ENCODE results near the gene MYO1A.
"Not testable (repeated sequence)": the region's sequence is repeated elsewhere in the genome, so short reads cannot be mapped to it uniquely, and the experiment has no call there.

MYO1A gene

GRCh38 chr12:56991319-56992246 is 58.3 kb downstream of the MYO1A start:
- FAIRE-seq = no peak

DNA sequence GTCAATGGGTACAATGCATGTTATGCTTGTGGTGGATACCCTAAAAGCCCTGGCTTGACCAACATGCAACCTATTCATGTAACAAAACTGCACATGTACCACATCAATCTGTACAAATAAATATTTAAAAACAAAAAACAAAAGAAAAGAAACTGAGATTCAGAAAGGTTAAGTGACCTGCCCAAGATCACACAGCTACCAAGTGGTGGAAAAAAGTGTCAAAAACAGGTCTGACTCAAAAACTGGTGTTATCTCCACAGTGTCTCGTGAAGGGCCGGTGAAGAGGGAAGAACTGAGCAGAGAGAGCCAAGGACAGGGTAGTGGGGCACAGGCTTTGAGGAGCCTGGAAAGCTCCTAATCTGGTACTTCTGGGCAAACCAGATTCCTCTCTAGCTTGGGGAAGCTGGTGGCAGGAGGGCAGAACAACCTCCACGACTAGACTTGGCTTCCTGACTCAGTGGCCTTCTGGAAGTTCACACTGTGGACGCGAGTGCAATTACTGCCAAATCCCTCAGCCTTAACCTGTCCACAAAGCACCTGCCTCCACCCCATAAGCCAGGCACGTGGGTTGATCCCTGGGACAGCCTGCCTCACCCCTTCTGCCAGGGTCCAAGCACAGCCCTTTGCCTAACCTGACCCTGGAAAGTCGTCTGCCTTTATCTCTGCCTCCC is 59.1 kb downstream of the MYO1A start:
- FAIRE-seq = no peak

DNA sequence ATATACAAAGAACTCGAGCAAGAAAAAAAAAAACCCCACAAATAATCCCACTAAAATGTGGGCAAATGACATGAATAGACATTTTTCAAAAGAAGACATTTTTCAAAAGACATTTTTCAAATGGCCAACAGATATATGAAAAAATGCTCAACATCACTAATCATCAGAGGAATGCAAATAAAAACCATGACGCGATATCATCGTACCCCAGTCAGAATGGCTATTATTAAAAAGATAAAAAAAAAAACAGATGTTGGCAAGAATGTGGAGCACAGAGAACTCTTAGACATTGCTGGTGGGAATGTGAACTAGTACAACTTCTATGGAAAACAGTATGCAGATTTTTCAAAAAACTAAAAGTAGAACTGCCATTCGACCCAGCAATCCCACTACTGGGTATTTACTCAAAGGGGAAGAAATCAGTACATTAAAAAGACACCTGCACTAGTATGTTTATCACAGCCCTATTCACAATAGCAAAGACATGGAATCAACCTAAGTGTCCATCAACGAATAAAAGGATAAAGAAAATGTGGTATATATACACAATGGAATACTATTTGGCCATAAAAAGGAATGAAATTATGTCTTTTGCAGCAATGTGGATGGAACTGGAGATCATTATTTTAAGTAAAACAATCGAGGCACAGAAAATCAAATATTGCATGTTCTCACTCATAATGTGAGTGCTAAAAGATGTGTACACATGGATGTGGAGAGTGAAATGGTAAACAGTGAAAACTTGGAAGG is 59.9 kb downstream of the MYO1A start:
- FAIRE-seq = no peak

DNA sequence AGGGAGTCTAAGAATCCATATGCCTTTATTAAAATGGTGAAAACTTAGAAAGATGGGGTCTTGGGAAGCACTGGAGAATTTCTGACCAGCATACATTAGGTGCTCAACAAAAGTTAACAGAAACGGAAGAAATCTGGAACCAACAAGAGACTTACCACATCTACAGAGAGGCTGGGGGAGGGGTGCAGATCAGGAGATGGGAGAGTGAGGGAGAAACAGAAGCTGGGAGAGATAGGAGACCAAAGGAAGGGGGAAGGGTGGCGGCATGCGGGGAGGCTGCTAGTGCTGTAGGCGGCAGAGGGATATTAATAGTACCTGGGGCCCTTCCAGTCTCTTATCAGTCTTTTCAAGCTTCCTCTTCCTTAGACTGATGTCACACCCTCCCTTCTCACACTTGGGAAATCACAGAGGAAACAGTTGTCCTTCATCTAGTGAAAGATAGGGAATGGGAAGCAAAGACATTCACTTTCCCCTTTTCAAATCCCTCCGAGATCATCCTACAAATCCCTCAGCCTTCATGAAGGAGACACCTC is 61.7 kb downstream of the MYO1A start:
- FAIRE-seq = no peak

DNA sequence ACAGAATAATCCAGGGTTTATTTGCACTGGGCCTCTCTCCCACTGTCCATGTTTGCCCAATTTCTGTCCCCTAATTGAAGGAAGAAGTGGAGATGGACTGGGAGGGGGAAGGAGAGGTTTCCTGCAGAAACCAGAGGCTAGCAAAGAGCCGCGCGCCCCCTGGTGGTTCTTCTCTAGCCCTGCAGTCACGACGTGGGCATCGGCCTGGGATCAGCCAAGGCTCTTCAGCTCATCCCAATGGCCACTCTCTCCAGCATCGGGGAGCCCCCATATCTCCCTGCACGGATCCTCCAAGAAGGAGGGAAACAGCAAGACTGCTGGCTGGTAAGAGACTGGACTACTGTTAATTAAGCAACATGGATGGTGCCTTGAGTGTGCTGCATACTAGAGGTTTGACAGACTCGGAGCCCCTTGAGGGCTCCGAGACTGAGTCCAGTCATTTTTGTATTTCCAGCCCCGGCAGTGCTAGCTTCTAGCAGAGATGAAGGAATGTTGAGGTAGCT is 62.3 kb downstream of the MYO1A start:
- FAIRE-seq = no peak

DNA sequence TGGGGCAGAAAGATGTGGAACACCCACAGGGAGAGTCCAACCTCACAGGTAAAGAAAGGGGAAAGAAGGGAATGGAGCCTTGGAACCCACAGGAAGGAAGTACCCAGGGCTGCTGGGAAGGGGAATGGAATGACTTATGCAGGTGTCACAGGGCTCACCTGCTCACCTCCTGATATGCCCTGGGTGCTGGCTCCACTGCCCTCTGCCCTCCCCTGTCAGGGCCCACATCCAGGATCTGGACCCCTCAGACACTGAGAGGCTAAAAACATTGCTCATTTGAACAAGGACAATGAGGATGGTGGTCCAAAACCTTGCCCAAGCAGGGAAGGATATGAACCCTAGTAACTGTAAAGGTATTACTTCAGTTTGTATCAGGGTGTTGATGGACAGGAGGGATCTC is 62.9 kb downstream of the MYO1A start:
- no peak for FAIRE-seq

DNA sequence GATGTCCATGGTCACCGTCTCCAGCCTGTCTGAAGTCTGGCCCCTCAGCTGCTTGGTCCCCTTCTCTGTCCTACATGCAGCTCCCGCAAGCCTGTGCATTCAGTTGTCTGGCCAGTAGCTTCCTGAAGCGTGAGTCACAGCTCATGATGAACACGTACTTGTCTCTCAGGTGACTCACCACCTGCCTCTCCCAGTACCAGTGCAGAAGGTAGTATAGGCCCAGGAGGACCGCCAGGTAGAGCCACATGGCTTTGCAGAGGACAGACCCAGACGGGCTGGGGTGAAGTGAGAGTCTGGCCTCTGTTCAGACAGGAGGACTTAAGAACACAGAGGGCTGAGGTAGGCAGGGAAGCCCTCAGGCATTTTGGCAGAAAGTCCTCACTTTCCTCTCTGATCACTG is 64.2 kb downstream of the MYO1A start:
- FAIRE-seq = not testable (repeated sequence)

- no peak for FAIRE-seq
Observed at GRCh38 chr12:56983386-56983785, 66.5 kb downstream of the MYO1A start.

DNA sequence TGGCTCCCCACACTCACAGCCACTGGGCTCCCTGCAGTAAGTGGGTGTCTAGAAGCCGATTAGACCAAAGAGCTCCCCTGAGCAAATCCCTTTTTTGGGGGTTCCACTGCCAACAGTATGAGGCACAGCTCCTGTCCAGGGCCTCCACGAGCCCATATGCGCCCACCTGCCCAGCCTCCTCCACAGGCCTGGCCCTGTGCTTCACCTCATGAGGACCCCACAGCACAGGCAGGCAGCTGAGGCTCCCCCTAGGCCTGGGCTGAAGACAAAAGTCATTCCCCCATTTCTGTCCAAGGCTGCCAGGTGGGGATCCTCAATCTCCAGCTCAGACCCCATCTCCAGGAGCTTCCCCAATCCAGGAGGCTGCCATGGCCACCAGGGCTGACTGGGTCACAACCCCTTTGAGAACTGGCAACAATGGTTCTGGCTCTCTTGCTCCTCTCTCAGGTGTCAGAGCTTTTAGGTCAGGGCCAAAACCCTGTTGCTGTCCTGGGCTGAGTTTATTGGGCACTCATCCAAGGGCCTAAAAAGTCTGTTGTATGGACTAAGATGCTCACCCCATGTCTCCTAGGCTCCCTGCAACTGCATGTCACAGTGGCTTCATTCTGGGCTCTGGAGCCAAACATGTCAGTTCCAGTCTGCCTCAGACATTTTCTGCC is 67.2 kb downstream of the MYO1A start:
- not testable (repeated sequence) for FAIRE-seq

GRCh38 chr12:56980941-56981530 is 68.9 kb downstream of the MYO1A start:
- FAIRE-seq = no peak

- FAIRE-seq = no peak
Observed at GRCh38 chr12:56980268-56980667, 69.7 kb downstream of the MYO1A start.

GRCh38 chr12:56979628-56980027 is 70.3 kb downstream of the MYO1A start:
- no peak for FAIRE-seq
